Vagina (tissue), 2 donors: ENCODE results near the gene RYR2.

ENCODE experiments used
- POLR2A ChIP-seq, 2 donors: fragments of 450-650 bp; IDR thresholded peaks; one replicate each; pipeline ENCODE4 v1.6.1; 2017; ENCODE audit warnings: antibody characterized with exemption in 2 of 2, mild to moderate bottlenecking in 2 of 2, moderate library complexity in 2 of 2
- TF ChIP-seq, protein P1 (sequence below), 3 experiments: fragments of 450-650 bp in 2 of 3; fragments of 200-600 bp in 1 of 3; sonication (generic) in 1 of 3; IDR thresholded peaks; one replicate each; pipeline ENCODE4 v1.5.1; 2017 to 2019; ENCODE audit warnings: antibody characterized with exemption in 3 of 3, mild to moderate bottlenecking in 2 of 3, moderate library complexity in 2 of 3

GRCh38 chr1:237457573-237457972, 415.6 kb downstream of the RYR2 start:
- TF ChIP-seq, protein P1, sequence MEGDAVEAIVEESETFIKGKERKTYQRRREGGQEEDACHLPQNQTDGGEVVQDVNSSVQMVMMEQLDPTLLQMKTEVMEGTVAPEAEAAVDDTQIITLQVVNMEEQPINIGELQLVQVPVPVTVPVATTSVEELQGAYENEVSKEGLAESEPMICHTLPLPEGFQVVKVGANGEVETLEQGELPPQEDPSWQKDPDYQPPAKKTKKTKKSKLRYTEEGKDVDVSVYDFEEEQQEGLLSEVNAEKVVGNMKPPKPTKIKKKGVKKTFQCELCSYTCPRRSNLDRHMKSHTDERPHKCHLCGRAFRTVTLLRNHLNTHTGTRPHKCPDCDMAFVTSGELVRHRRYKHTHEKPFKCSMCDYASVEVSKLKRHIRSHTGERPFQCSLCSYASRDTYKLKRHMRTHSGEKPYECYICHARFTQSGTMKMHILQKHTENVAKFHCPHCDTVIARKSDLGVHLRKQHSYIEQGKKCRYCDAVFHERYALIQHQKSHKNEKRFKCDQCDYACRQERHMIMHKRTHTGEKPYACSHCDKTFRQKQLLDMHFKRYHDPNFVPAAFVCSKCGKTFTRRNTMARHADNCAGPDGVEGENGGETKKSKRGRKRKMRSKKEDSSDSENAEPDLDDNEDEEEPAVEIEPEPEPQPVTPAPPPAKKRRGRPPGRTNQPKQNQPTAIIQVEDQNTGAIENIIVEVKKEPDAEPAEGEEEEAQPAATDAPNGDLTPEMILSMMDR (IDR thresholded peaks at IDR 0.05) = no peak
- no peak for TF ChIP-seq POLR2A (IDR thresholded peaks at IDR 0.05)
